CD4-positive, alpha-beta T cell treated with Interleukin-12 subunit alpha and Interleukin-12 subunit beta, for 1 hour (primary cell): ENCODE measurements around the gene DMRTC2.

Source experiments
- DNase-seq: peaks from one replicate; pipeline ENCODE4 v3.0.0-alpha.2; 2020

DMRTC2 gene

GRCh38 chr19:41845001-41845050, at the start of gene DMRTC2:
DMRTC2 (plus strand) TSS chr19:41845042; CDS start chr19:41847429, 2,387 bp downstream.
- DNase-seq = no peak

DNA sequence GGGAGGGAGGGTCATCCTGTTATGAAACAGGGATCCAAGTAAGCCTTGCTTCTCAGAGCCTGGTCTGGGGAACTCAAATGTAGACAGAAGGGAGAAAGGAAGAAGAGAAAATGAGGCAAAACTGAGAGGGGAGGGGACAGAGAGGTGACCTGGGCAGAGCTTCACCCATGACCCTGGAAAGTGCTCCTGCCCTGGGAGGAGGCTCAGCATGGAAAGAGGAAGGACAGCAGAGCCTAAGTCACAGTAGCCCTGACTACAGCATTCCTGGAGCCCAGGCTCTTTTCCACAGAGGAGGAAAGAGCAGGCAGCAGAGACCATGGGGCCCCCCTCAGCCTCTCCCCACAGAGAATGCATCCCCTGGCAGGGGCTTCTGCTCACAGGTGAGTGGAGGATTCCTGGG, 48.5 kb upstream of the DMRTC2 start, which contains the start of gene CEACAM3:
CEACAM3 (plus strand) TSS at position 226 of the 400 bp plus-strand sequence; CDS start at position 317, 91 bp downstream.
- no peak for DNase-seq

DNA sequence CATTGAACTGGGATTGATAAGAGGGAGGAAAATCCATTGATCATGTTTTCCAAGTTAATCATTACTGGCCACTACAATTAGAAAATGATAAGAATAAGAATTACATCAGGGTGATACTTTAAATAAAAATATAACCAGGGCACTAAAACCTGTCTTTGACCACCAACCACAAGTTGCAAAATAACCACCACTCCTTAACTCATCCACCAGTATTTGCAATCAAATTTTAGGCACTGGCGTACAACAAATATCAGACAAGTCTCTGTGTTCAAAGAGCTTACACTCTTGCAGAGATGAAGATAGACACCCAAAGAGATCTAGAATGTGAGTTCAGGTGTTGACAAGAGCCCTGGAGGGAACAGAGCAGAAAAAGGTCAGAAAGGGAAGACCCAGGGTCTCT, 47.9 kb upstream of the DMRTC2 start:
- no peak for DNase-seq

DNA sequence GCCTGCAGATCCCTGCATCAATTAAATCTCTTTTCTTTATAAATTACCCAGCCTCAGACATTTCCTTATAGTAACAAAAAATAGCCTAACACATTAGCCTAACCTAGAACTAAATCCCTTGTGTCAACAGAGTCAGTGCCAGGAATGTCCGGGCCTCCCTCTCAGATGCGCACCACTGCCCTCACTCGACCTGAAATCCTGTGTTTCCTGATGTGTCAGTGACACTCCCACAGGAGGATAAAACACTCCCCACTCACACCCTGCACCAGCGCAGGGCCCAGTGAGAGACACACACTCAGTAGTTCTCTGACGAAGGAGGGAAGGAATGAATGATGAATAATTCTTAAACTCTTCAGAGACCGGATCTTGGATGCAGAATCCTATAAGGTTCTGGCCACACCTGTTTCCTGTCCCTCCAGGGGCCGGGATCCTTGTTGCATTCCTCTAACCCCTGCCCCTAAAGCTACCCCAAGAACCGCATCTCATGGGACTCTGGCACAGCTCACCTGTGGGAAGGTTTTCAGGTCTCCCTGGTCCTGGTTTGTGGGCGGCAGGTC, 45.3 kb upstream of the DMRTC2 start:
- DNase-seq = no peak

GRCh38 chr19:41801031-41801430, 43.8 kb upstream of the DMRTC2 start:
- no peak for DNase-seq

DNA sequence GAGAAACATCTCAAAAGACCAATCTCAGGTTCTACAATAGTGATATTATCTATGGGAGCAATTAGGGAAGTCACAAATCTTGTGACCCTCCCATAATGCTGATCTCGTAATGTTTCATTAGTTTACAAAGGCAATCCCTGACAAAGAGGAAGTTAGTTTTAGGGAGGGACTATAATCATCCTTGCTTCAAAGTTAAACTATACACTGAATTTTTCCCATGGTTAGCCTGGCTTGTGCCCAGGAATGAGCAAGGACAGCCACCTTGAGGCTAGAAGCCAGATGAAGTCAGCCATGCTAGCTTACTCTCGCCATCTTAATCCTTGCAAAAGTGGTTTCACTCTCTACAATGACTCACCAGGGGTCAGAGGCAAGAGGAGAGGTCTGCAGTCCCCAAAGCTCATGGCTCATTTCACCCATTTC, 43.0 kb upstream of the DMRTC2 start:
- DNase-seq = no peak

GRCh38 chr19:41802770-41803169, 42.1 kb upstream of the DMRTC2 start:
- DNase-seq = no peak

GRCh38 chr19:41804336-41804735, 40.5 kb upstream of the DMRTC2 start:
- DNase-seq = no peak

GRCh38 chr19:41807176-41807575, 37.7 kb upstream of the DMRTC2 start:
- no peak for DNase-seq

GRCh38 chr19:41808663-41809566, 35.9 kb upstream of the DMRTC2 start:
- DNase-seq = no peak

- DNase-seq = no peak
Measured at GRCh38 chr19:41810301-41810700, 34.5 kb upstream of the DMRTC2 start.

DNA sequence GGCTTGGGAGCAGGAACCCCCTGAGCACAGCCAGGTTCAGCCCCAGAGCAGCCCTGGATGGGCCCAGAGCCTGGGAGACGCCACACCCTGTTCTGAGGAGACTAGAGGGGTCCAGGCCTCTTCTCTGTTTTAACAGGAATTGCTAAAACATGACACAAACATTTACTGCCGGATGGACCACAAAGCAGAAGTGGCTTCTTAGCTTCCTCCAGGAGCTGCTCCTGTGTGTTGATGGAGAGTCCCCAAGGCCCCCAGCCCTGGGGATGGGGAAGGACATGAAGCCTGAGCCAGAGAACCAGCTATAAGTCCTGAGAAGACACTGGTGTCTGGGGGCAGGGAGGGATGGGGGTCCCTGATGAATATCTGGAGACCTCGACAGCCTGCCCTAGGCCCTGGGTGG, 33.8 kb upstream of the DMRTC2 start:
- peak; percentile 16 for DNase-seq

DNA sequence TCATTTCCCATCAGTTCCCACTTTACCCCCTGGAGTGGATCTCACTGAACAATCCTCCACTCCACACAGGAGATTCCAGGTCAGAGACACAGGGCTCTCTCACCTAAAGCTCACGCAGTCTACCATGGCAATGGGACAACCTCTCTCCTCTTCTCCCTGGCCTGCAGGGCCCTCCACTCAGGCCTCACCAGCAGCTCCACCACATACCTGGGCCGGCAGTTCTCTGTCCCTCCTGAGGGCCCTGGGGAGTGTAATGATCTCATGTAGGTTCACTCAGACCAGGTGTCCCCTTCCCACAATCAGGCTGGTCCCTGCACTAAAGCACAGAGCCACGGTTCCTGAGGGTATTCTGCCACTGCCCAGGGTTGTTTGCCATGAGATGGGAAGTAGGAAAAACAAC, 32.9 kb upstream of the DMRTC2 start:
- no peak for DNase-seq

- no peak for DNase-seq
Measured at GRCh38 chr19:41813911-41814310, 30.9 kb upstream of the DMRTC2 start.

GRCh38 chr19:41815301-41815700, 29.5 kb upstream of the DMRTC2 start:
- DNase-seq = no peak

- DNase-seq = no peak
Measured at GRCh38 chr19:41816761-41817160, 28.1 kb upstream of the DMRTC2 start.

- DNase-seq = peak; percentile 63
Measured at GRCh38 chr19:41821003-41821735, 23.7 kb upstream of the DMRTC2 start.

- no peak for DNase-seq
Measured at GRCh38 chr19:41837981-41838708, 6.7 kb upstream of the DMRTC2 start.

GRCh38 chr19:41839211-41839610, 5.6 kb upstream of the DMRTC2 start:
- no peak for DNase-seq

DNA sequence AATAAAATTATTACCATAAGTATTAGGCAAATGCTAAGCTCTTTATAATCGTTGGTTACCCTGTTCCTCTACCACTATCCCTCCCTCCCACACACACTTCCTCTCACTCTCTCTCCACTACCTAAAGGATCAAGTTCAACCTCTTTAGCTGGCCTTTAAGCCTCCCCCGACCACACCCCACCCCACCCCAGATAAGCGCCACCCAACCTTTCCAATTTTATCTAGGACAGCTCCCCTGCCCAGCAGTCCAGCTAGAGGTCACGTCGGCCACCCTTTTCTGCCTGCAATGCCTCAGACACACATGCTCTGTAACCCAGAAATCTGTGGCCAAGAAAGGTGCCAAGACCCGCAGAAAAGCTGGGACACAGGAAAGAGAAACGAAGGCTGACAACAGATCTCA, 1.5 kb upstream of the DMRTC2 start:
- DNase-seq = no peak

DNA sequence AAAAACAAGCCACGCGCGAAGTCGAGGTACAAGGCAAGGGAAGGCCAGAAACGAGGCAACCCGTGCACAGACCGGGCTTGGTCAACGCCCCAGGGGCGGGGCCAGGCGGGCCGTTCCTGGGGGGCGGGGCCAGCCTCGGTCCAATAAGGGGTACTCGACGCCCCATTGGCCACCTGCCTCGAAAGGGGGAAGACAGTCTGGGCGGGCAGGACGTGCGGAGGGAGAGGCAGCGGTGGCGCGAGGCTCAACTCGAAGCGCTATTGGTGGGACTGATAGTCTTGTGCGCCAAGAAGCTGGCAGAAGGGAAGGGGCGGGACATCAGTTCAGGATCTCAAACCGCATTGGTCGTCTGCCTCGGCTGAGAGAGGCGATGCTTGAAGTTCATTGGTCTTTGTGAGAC, 241 bp upstream of the DMRTC2 start, which contains the start of gene LYPD4:
LYPD4 (minus strand) TSS at position 83 of the 400 bp plus-strand sequence. CDS start 5,398 bp downstream, outside the sequence.
- DNase-seq = no peak

GRCh38 chr19:41845051-41845590, 279 bp downstream of the DMRTC2 start:
- no peak for DNase-seq
